Transverse colon (tissue), 3 donors: Measurements from ENCODE around the gene NTF4.

Source experiments
- CTCF ChIP-seq, 5 experiments: fragments of 200-600 bp in 3 of 5; fragments of 450-650 bp in 2 of 5; sonication (generic) in 3 of 5; IDR thresholded peaks; 1 replicate in 2 of 5; 2 replicates in 3 of 5; pipeline ENCODE4 v1.5.1; 2016 to 2017; ENCODE audit warnings: antibody characterized with exemption in 5 of 5, inconsistent platforms in 3 of 5, mild to moderate bottlenecking in 2 of 5, moderate library complexity in 1 of 5
- EP300 ChIP-seq: sonication (generic); formaldehyde crosslinking; IDR thresholded peaks from one replicate; pipeline ENCODE4 v1.6.1; 2017; ENCODE audit warnings: antibody characterized with exemption, low read depth

DNA sequence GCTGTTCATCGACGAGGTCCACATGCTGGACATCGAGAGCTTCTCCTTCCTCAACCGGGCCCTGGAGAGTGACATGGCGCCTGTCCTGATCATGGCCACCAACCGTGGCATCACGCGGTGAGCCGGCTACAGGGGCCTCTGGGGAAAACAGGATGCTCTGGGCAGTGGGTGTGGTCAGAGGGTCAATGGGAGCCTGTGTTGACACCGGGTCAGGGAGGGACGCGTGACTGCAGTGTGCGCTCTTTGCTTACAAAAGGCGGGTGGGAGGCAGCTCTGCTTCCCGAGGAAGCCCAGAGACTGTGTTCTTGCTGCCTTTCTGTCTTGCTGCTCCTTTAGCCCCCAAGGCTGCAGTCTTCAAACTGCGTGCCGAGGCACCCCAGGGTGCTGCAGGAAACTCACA, 53.4 kb downstream of the NTF4 start:
- TF ChIP-seq EP300: no peak
- no peak for TF ChIP-seq CTCF (IDR thresholded peaks at IDR 0.05)
